Prostate gland (tissue), 2 donors: ENCODE measurements around the gene COL23A1.

Experiments
- POLR2A ChIP-seq: fragments of 450-650 bp; IDR thresholded peaks from one replicate; pipeline ENCODE4 v1.6.1; 2016; ENCODE audit warnings: antibody characterized with exemption, mild to moderate bottlenecking
- POLR2AphosphoS5 ChIP-seq: sonication (generic); formaldehyde crosslinking; IDR thresholded peaks from one replicate; pipeline ENCODE4 v1.6.1; 2017; ENCODE audit warnings: antibody characterized with exemption
- TF ChIP-seq, protein P1 (sequence below), 4 experiments: fragments of 200-600 bp in 2 of 4; fragments of 450-650 bp in 2 of 4; sonication (generic) in 2 of 4; IDR thresholded peaks; 1 replicate in 3 of 4; 2 replicates in 1 of 4; pipeline ENCODE4 v1.5.1; 2016 to 2019; ENCODE audit warnings: antibody characterized with exemption in 4 of 4, mild to moderate bottlenecking in 2 of 4, moderate library complexity in 2 of 4

DNA sequence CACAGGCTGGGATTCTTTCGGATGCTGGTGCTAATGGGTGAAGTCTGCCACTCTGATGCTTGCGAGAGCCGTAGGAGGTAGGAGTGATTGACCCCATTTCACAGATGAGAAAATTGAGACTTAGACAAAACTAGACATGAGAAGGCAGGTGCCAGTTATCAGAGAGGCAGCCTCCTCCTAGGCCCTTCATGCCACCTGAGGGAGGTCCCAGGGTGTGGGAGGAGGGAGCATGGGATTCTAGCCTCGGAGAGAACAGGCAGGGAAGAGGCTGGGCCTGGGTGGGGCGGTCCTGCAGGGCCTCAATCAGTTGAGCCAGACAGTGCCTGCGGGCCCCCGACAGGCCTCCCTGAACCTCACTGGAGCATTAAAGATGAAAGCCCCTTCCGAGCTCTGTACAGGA lies 112.4 kb downstream of the COL23A1 start:
- TF ChIP-seq POLR2AphosphoS5 (no peak), POLR2A (no peak)
- TF ChIP-seq, protein P1, sequence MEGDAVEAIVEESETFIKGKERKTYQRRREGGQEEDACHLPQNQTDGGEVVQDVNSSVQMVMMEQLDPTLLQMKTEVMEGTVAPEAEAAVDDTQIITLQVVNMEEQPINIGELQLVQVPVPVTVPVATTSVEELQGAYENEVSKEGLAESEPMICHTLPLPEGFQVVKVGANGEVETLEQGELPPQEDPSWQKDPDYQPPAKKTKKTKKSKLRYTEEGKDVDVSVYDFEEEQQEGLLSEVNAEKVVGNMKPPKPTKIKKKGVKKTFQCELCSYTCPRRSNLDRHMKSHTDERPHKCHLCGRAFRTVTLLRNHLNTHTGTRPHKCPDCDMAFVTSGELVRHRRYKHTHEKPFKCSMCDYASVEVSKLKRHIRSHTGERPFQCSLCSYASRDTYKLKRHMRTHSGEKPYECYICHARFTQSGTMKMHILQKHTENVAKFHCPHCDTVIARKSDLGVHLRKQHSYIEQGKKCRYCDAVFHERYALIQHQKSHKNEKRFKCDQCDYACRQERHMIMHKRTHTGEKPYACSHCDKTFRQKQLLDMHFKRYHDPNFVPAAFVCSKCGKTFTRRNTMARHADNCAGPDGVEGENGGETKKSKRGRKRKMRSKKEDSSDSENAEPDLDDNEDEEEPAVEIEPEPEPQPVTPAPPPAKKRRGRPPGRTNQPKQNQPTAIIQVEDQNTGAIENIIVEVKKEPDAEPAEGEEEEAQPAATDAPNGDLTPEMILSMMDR (IDR thresholded peaks at IDR 0.05): no peak
